CD4-positive, alpha-beta T cell (primary cell): ENCODE data around the gene BICDL1. TPM values are rescaled to one million over a fixed set of nuclear protein-coding genes. Genes with fewer than 3 reads are reported as not detected.

Experiments
- ATAC-seq: fragments of 200-7000 bp; cut with Tn5 transposase; one replicate; pipeline ENCODE4 v1.10.0; 2022; ENCODE audit warnings: mild to moderate bottlenecking; ENCODE audit not compliant: poor library complexity
- CTCF ChIA-PET: fragments of 350-600 bp; sonication (Branson Sonifier 250); formaldehyde crosslinking; loops from one replicate; lab custom pipeline; 2021; ENCODE audit warnings: antibody characterized with exemption, inconsistent platforms; lab: Charles Lee
- POLR2A ChIA-PET: fragments of 350-600 bp; sonication (Branson Sonifier 250); formaldehyde crosslinking; loops from one replicate; lab custom pipeline; 2021; ENCODE audit warnings: antibody characterized with exemption, inconsistent platforms; lab: Charles Lee
- DNase-seq, 14 experiments: peaks; one replicate each; pipeline ENCODE4 v3.0.0-alpha.2; 2013 to 2020; ENCODE audit warnings: mixed read lengths in 2 of 14
- H3K27ac ChIP-seq, 2 donors: one replicate each; pipeline versions ENCODE4 v1.5.1 to v1.7.0; 2013; ENCODE audit warnings: low read length in 2 of 2, low read depth in 1 of 2, mild to moderate bottlenecking in 1 of 2
- H3K27me3 ChIP-seq, 2 experiments: 1 replicate in 1 of 2; 2 replicates in 1 of 2; pipeline versions ENCODE4 v1.6.1 to v1.7.0; 2013; ENCODE audit warnings: low read length in 2 of 2, control low read depth in 1 of 2, mild to moderate bottlenecking in 1 of 2, moderate library complexity in 1 of 2; ENCODE audit not compliant: insufficient read depth in 2 of 2, control insufficient read depth in 1 of 2
- H3K36me3 ChIP-seq: one replicate; pipeline ENCODE4 v1.6.1; 2013; ENCODE audit warnings: low read length, control low read depth; ENCODE audit not compliant: insufficient read depth
- H3K4me1 ChIP-seq: one replicate; pipeline ENCODE4 v1.6.1; 2013; ENCODE audit warnings: low read length, control low read depth; ENCODE audit not compliant: insufficient read depth
- H3K4me3 ChIP-seq: one replicate; pipeline ENCODE4 v1.5.1; 2013; ENCODE audit warnings: mild to moderate bottlenecking, low read length, moderate library complexity
- H3K9me3 ChIP-seq, 2 experiments: 1 replicate in 1 of 2; 2 replicates in 1 of 2; pipeline versions ENCODE4 v1.6.1 to v1.7.0; 2013; ENCODE audit warnings: low read length in 2 of 2, mild to moderate bottlenecking in 2 of 2, control low read depth in 1 of 2, moderate library complexity in 1 of 2; ENCODE audit not compliant: control insufficient read depth in 1 of 2, insufficient read depth in 1 of 2
- H3K27ac Mint-ChIP-seq: one replicate; pipeline ENCODE4 v1.8.0; 2020; ENCODE audit warnings: mixed read lengths
- H3K27me3 Mint-ChIP-seq: one replicate; pipeline ENCODE4 v1.8.0; 2021; ENCODE audit warnings: mixed read lengths
- H3K36me3 Mint-ChIP-seq: one replicate; pipeline ENCODE4 v1.8.0; 2021; ENCODE audit warnings: low read depth, mixed read lengths
- H3K4me1 Mint-ChIP-seq: one replicate; pipeline ENCODE4 v1.8.0; 2021; ENCODE audit warnings: low read depth, mixed read lengths
- H3K4me3 Mint-ChIP-seq: one replicate; pipeline ENCODE4 v1.8.0; 2020; ENCODE audit warnings: mild to moderate bottlenecking, mixed read lengths
- H3K9me3 Mint-ChIP-seq: one replicate; pipeline ENCODE4 v1.8.0; 2020; ENCODE audit warnings: mixed read lengths
- CTCF ChIP-seq: fragments of 200-600 bp; IDR thresholded peaks from one replicate; pipeline ENCODE4 v1.8.0; 2022; ENCODE audit warnings: antibody characterized with exemption, mild to moderate bottlenecking
- intact Hi-C, 2 experiments: fragments of 100-400 bp; cut with DNase I in 1 of 2; cut with micrococcal nuclease in 1 of 2; formaldehyde crosslinking; loops; one replicate each; pipeline versions ENCODE4 v1.15.1 to v1.9.0; 2023 to 2025; cut with DNase I, micrococcal nuclease
- total RNA-seq, 174 experiments: library from RNA in 2 of 174; stranded (reverse) in 2 of 174; gene quantifications; one replicate each; pipeline ENCODE4 v1.2.3 and lab custom pipeline; 2021 to 2026

The BICDL1 gene
- total RNA-seq, 2 experiments from 2014 or later = 143 to 146 TPM

DNA sequence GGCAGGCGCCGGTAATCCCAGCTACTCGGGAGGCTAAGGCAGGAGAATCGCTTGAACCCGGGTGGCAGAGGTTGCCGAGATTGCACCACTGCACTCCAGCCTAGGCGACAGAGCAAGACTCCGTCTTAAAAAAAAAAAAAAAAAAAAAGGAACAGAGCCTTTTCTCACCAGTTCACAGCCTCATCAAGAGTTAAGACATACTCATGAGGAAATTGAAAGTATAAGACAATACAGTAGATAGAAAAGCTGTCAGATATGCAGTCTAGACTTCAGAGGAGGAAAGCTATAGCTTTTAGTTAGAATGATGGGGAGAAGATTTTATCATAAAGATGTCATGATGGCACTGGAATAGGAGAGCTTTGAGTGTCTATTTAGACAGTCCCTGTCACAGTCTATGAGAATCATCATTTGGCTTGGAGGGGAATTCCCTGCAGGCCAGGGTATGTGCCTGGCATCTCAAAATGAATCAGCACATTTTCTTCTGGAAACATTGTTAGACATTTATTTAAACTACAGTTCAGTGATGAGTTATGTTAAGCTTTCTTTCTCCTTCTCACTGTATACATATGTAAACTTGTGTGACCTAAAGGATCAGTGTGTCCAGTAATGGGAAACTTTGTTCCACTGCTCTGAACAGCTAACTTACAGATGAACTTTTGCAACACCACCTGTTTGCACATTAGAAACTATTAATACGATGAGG lies 130.4 kb downstream of the BICDL1 start:
- ChIA-PET POLR2A (interaction anchor here (1.2 to 1.7 kb wide), 2 partner anchors 8 to 82 kb away, joined by 4 to 9 read pairs; partner anchors contain the start of gene RPLP0), CTCF (interaction anchor here (0.7 to 2.0 kb wide), 2 partner anchors 8 to 32 kb away, joined by 3 to 7 read pairs; no protein-coding TSS in a partner anchor)
- H3K27ac Mint-ChIP-seq = peak overlapping the region; percentile 84
- ATAC-seq (no peak), DNase-seq (peak in 2 of 14 experiments; percentile 58 to 67)
- H3K36me3 Mint-ChIP-seq = peaks cover 20% of the 10 kb centered on the region
- no peak overlapping the region for H3K27ac ChIP-seq
- no peaks in the 10 kb centered on the region for H3K27me3 Mint-ChIP-seq
- H3K27me3 ChIP-seq = no peaks in the 10 kb centered on the region
- H3K9me3 Mint-ChIP-seq = no peaks in the 10 kb centered on the region
- peak overlapping the region; percentile 55 for H3K4me3 Mint-ChIP-seq
- peaks cover 66% of the 10 kb centered on the region for H3K4me1 ChIP-seq
- H3K4me1 Mint-ChIP-seq = peaks cover 77% of the 10 kb centered on the region
- no peaks in the 10 kb centered on the region for H3K9me3 ChIP-seq
- no peaks in the 10 kb centered on the region for H3K36me3 ChIP-seq
- intact Hi-C loops = loop anchor here (5.0 to 10.0 kb wide), 4 partner anchors 73 to 328 kb away; partner anchors contain the start of genes GATC (in 1 of the 2), GCN1 (in 1 of the 2), PXN (in 1 of the 2) and RPLP0 (in 1 of the 2)
- no peak for TF ChIP-seq CTCF
- no peak overlapping the region for H3K4me3 ChIP-seq

- no peak for DNase-seq
- Histone ChIP-seq H3K9me3 (no peaks in the 10 kb centered on the region), H3K4me1 (peaks cover 48% of the 10 kb centered on the region), H3K27ac (no peak overlapping the region), H3K27me3 (no peaks in the 10 kb centered on the region), H3K4me3 (no peak overlapping the region), H3K36me3 (peaks cover 2% of the 10 kb centered on the region)
- no peak for ATAC-seq
- Mint-ChIP-seq H3K9me3 (no peaks in the 10 kb centered on the region), H3K4me1 (peaks cover 66% of the 10 kb centered on the region), H3K27me3 (no peaks in the 10 kb centered on the region), H3K27ac (peak overlapping the region; percentile 77), H3K36me3 (peaks cover 5% of the 10 kb centered on the region), H3K4me3 (peak overlapping the region; percentile 52)
- intact Hi-C loops = no loop called here
- no peak for TF ChIP-seq CTCF
- POLR2A ChIA-PET = interaction anchor here (0.6 to 2.2 kb wide), 4 partner anchors 10 to 83 kb away, joined by 3 to 10 read pairs (median 5); partner anchors contain the start of gene RPLP0
- CTCF ChIA-PET = interaction anchor here (1.0 to 2.0 kb wide), 3 partner anchors 9 to 133 kb away, joined by 3 to 7 read pairs (median 5); partner anchors contain the start of gene BICDL1
Observed at GRCh38 chr12:120121343-120121742, 132.3 kb downstream of the BICDL1 start.

DNA sequence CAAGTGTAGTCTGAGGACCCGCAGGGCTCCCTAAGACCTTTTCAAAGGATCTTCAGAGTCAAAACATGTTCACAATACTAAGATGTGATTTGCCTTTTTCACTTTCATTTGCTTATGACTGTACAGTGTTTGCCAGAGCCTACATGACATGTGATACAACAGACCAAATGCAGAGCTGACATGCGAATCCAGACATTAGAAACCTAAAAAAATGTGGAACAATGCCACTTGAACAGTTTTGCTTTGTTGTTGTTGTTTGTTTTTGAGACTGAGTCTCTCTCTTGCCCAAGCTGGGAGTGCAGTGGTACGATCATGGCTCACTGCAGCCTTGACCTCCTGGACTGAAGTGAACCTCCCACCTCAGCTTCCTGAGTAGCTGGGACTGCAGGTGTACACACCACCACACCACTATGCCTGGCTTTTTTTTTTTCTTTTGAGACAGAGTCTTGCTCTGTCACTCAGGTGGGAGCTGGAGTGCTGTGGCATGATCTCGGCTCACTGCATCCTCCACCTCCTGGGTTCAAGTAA lies 132.8 kb downstream of the BICDL1 start:
- H3K4me1 ChIP-seq = peaks cover 48% of the 10 kb centered on the region
- ATAC-seq = peak; percentile 33

More for the DNA sequence above, 132.8 kb downstream of the BICDL1 start:
- peak in 2 of 14 experiments; percentile 47 to 49 for DNase-seq
- Mint-ChIP-seq H3K27ac (peak overlapping the region; percentile 77), H3K9me3 (no peaks in the 10 kb centered on the region), H3K36me3 (peaks cover 10% of the 10 kb centered on the region), H3K4me3 (peak overlapping the region; percentile 52), H3K4me1 (peaks cover 66% of the 10 kb centered on the region), H3K27me3 (no peaks in the 10 kb centered on the region)
- ChIA-PET POLR2A (interaction anchor here (0.6 to 2.2 kb wide), 4 partner anchors 11 to 170 kb away, joined by 3 to 10 read pairs (median 5); partner anchors contain the start of genes RNU4-2 and RPLP0), CTCF (interaction anchor here (1.2 to 1.9 kb wide), 2 partner anchors 10 to 35 kb away, joined by 3 to 5 read pairs; no protein-coding TSS in a partner anchor)
- intact Hi-C loops = no loop called here
- no peaks in the 10 kb centered on the region for H3K9me3 ChIP-seq
- no peaks in the 10 kb centered on the region for H3K27me3 ChIP-seq
- peak overlapping the region in 1 of 2 donors; percentile 8 for H3K27ac ChIP-seq
- peaks cover 3% of the 10 kb centered on the region for H3K36me3 ChIP-seq
- H3K4me3 ChIP-seq = no peak overlapping the region
- TF ChIP-seq CTCF = no peak
